HG03439 (cell line): ENCODE measurements around the gene WNT3A.

Experiments used
- ATAC-seq: cut with Tn5 transposase; IDR thresholded peaks from one replicate; pipeline ENCODE4 v1.9.1; 2021; ENCODE audit warnings: mild to moderate bottlenecking, moderate library complexity; ENCODE audit not compliant: unreplicated experiment

Gene WNT3A

DNA sequence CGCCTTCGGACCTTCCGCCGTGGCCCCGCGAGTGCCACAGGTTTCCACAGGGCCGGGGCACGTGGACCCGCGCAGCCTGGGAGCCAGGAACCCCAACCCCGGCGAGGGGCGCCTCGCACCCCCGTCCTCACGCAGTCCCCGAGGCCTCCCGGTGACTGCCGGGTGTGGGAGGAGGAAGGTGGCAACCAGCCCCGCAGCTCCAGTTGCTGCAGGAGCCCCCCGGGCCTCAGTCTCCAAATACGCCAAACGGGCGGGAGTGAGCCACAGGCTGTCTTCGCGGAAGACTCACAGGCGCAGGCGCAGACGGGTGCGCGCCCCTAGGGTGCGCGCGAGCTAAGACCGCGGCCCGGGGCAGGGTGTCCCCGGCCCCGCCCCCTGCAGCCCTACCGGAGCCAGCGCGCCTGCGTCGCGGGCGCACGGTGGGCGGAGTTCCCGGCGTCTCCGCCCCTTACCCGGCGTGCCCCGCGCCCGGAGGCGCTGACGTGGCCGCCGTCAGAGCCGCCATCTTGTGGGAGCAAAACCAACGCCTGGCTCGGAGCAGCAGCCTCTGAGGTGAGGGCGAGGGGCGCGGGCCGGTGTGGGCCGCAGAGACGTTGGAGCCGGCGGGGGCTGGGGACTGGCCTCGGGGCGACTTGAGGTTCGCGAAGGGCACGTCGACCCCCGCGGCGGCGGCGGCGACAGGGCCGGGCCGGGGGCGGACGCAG is 75.6 kb downstream of the WNT3A start, which contains the start of gene ARF1:
ARF1 (plus strand) TSS at position 495 of the 704 bp plus-strand sequence. CDS start 14,407 bp downstream, outside the sequence.
- peak; percentile 72 for ATAC-seq

DNA sequence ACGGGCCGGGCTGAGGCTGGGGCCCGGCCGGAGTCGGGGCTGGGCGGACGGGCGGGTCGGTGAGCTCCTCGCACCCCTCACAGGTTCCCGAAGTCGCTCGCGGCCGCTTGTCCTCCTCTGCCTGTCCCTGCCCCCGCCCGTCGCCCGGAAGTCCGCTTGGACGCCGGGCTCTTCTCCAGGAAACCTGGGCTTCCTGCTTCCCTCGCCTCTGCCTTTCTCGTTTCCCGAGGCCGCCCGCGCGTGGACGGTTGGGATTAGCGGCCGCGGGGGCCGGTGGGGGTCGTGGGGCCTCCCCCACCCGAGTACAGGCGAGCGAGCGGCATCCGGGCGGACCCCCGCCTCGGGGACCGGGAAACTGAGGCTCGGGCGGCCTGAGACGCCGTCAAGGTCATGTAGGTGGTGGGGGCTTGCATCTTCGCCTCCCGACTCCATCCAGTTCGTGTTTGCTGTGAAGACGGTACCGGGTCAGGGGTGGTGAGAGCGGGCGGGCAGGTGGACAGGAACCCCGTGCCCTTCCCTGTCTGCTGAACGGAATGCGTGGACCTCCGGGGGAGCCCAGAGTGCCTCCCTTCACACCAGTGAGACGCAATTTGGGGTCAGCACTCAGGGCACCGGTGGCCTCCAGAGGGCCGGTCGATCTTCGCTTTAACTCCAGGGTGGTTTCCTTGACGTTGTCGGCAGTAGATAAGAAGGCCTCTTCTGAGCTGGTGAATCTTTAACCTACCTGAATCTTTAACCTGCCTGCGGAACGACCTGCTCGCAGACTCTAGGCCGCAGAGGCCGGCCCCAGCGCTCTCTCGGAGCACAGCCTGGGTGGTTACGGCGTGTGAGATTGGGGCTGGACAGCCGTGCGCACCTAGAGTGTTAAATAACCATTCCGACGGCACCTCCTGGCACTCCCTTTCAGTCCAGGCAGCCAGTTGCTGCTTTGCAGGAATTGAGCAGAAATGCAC is 76.4 kb downstream of the WNT3A start:
- no peak for ATAC-seq

DNA sequence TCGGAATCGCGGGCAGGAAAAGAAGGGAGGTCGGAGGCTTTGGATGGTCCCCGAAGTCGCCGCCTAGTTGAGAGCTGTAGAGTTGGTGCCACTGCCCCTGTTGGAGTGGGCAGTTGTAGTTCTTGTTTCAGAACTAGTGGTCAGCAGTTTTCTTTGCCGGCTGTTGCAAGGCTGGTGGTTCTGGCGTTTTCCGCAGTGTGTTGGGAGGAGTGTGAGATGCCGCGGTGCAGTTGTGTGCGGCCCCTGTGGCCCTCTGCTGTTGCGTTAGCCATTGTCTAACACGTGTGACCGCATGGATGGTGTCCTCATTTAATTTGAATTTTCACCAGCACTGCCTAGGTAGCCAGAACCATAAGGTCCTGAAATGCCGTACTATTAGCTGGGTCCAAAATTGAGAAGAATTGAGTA is 77.1 kb downstream of the WNT3A start:
- ATAC-seq, result no peak

DNA sequence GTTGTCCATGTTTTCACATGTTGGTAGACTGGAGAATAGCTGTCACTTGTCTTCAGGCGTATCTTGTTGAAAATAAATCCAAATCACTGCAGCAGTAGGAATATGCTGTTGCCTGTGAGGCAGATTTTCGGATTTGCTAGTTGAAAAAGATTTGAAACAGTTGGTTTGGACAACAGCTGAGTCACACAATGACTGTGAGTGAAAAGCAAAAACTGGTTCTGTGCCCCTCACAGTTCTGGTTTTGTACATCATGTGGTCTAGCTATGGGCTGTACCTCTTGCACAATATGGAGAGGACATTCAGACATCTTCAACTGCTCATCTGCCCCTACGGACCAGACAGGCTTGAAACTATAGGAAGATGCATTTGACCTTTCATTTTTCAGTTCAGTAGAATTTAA is 77.5 kb downstream of the WNT3A start:
- no peak for ATAC-seq

DNA sequence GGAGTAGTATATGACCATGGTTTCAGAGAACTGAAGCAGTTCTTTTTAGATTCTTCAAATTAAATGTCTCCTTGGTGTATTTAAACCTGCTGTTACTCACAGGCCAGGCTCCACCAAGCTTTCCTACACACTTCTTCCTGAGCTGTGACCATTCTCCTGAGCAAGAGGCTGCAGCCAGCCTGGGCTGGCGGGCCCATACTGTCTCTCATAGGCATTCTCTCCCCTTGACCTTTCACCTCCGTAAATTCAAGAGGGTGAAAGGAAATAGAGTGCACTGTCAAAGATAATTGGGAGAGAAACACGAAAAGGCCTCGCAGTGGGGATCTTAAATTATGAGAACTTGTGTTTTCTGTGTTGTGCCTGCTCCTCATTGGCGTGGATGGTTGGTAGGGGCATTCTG is 78.0 kb downstream of the WNT3A start:
- ATAC-seq, result no peak

DNA sequence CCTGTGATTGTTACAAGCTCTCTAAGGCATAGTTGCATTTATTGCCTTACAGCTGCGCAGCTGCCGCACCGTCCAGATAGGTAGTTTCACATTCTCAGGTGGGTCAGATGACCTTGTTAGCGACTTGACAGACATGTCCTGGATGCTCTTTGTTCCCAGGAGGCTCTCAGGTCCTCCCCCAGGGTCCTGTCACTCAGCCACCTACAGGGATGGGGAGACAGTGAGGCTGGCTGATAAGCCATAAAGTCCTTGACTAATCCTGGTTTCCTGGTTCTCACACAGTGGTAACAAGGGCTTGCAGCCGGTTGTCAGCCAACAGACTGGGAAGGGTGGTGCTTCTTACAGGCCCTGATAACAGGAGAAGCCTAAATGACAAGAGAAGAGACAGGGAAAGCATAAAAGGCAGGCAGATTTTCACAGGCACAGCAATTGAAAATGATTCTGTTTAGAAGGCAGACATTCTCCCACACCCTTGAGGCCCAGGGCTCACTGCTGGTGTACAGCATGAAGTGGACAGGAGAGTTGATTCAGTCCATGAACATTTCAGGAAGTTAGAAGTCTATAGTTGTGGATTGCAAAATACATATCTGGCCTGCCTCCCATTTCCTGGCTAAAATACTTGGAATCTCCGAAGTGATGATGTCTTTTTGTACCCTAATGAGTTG is 78.6 kb downstream of the WNT3A start:
- no peak for ATAC-seq

DNA sequence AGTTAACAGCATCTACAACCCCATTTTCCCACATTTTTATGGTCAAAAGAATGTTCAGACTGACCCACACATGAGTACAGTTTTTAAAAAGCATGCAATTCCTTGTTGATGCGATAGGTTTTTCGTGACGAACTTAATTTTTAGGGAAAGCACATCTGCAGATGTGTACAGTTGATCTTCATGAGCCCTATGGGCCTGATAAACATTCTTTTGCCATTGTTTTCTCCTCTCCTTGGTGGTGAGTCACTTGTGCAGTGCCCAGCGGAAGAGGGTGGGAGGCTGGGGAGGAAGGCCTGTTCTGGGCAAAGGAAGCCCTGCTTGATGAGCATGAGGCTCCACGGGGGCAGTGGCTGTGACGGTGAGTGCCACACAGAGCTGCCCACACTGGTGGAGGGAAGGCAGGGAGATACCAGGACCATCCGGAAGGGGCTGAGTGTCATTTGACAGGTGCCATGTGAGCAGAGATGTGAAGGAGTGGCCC is 81.0 kb downstream of the WNT3A start:
- no peak for ATAC-seq

DNA sequence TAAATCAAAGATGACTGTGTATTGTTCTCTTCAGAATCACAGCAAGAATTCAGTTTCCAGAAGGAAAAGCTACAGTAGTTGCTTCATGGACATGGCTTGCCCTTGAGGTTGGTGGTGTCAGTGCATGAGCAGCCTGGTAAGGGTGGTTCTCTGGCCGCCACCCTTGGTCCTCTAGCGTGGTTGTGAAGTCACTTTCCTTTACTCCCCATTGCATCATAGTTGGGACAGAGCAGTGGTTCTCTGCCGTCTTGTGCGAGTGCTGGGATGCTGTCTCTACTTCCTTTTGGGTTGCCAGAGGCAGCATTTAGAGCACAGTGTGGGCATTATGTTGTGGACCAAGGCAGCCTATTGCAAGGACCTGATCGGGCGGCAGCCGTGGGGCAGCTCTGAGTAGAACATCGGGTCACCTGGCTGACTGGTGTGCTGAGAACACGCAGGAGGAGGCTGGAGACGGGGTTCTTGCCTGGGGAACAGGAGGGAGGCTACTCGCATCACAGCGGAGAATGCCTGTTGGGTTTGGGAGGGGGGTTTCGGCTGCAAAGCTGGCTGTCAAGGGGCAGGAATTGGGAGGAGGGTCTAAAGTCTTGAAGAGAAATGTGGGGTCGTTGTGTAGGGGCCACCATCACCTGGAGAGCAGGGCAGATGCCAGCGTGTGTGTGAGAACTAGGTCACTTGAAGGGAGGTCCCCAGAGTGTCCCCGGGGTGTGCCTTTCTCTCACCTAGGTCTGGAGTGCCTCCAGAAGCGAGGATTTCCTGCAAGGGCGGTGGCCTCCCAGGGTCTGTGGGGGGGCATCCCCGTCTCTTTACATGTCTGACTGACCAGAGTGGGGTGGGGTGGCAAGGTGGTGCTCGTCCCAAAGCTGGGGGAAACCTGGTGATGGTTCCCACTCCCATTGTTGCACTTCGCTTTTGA is 82.0 kb downstream of the WNT3A start:
- no peak for ATAC-seq

DNA sequence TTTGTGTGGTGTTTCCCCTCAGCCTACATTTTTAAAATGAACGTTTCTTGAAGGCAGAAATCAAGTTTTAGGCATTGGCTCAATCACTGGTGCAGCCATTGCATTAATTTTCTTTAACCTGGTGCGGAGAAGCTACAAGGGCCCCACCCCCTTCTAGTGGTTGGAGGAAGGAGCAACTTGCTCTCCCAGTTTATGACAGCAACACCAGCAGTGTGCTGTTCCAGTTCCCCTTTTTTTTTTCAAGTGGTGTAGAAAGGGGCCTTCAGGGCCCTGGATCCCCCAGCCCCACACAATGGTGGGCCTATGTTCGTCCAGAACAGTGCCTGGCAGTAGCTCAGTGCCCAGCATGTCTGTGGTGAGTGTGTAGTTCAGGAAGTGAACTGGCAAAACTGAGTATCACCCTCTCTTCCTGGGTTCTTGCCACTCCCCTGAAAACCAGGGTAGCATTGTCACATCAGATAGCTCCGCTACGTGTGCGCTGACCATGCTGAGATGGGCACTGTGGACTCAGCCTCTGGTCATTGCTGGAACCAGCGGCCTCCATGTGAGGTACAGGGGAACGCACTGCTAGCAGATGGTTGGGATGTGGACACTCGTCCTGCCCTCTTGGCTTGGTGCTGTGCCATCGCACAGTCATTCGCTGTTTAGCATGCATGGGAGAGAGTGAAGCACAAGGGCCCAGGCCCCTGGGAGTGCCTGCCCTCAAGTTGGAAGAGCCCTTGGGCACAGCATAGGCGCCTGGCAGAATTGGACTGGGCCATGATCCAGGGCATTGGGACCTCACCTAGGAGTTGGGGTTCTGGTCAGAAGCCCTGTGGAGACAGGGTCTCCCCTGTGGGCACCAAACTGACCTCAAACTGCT is 83.0 kb downstream of the WNT3A start:
- no peak for ATAC-seq

DNA sequence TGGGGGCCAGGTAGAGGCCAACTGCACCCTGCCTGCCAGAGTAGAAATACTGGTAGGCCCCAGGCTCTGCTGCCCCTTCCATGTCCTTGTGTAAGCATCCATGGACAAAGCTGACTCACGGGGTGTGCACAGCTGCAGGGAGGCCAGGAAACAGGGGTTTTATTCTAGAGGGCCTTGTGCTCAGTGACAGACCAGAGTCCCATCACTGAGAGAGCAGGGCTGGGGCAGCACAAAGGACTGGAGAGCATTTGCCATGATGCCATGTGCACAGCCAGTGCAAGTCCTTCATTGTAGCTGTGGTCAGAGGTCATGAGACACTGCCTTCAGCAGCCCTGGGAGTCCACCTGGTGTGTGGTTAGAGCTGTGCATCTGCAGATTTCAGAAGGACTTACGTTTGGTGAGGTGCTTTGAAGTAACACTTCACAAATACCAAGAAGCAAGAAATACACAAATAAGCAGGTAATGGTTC is 83.8 kb downstream of the WNT3A start:
- no peak for ATAC-seq

DNA sequence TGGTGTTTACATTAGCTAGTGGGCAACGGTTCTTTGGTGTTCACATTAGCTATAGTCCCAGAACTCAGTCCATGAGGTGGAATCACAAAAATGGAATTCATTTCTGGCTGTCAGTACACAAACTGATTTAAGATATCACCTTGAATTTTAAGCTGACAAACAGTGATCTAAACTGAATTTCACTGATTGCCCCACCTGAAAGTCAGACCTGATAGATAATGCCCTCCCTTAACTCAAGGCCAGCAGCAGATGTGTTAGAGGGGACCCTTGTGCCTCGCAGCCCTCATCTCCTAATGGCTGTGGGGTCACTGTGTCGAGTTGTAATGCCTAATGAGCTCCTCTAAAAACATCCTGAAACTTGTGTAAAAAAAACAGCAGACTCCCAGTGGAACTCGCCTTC is 84.3 kb downstream of the WNT3A start:
- no peak for ATAC-seq

DNA sequence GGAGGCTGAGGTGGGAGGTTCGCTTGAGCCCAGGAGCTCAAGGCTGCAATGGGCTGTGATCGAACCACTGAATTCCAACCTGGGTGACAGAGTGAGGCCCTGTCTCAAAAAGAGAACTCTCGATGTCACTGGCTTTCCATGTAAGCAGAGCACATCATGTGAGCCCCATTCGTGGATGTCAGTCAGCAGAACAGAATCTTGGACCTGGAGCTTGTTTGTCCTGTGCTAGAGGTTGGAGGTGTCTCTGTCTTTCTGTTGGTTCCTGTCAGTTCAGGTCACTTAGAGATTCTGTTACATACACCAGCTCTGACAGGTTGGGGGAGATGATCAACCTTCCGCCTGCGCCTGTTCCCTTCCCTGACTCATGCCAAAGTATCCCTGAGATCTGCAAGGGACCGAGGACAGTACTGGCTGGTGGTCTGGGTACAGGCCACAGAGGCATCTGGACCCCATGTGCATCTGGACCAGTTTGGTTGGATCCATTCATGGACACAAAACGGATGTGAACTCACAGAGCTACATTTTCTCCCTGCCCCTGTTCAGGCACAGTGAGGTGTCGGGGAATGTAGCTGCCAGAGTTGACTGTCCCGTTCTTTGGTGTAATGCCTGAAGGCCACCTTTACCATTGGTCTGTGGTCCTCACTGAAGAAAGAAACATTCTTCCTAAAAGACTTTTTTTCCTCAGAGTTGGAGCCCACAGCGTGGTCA is 85.7 kb downstream of the WNT3A start:
- ATAC-seq, result no peak

DNA sequence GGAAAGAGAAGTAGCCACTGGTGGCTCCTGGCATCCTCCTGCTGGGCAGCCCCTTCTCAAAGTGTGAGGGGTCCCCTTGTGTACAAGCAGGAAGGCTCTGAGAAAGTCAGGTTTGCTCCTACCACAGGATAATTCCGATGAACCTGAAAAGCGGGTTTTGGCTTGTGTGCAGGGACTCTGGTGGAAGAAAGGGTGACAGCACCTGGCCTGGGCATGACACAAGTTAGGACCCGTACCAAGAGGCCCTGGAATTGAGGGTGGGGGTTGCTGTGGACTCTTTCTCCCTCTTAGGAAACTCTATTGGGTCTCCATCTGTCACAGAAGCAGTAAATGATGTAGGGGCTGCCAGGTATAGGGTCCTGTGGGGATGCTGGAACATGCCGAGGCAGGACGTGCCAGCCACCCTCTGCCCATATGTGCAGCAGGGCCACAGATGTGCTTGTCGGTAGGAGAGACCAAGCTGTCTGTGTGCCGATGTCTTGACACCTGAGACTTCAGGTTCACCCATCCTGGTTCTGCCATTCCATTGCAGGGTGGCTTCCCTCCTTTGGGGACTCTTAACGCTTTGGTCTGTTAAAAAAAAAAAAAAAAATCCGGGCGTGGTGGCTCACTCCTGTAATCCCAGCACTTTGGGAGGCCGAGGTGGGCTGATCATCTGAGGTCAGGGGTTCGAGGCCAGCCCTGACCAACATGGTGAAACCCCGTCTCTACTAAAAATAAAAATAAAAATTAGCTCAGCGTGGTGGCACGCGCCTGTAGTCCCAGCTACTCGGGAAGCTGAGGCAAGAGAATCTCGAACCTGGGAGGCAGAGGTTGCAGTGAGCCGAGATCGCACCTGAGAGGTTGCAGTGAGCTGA is 86.5 kb downstream of the WNT3A start:
- ATAC-seq, result no peak

DNA sequence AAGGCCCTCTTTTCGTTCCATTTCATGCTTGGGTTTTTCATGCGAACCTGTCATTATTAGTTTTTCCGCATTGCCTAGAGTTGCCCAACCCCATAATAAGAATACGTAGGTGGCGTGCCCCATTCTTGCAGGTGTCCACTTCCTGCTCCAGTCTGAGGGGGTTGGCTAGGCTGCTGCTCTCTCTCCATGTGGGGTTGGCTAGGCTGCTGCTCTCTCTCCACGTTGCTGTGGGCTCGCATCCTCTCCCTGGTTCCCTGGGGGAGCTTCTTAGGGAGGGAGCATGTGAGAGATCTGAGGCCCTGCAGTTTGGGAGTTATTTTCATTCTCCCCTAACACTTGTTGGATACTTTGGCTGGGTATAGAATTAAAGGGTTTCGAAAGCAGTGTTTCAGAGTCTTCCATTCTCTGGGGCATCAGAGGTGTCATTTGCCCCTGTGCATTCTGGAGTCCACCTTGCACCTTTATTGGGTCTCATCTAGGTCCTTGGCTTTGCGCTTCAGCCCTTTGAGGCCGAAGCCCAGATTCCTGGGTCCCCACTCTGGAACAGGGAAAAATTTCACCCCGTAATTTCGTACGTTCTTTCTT is 87.7 kb downstream of the WNT3A start:
- no peak for ATAC-seq

DNA sequence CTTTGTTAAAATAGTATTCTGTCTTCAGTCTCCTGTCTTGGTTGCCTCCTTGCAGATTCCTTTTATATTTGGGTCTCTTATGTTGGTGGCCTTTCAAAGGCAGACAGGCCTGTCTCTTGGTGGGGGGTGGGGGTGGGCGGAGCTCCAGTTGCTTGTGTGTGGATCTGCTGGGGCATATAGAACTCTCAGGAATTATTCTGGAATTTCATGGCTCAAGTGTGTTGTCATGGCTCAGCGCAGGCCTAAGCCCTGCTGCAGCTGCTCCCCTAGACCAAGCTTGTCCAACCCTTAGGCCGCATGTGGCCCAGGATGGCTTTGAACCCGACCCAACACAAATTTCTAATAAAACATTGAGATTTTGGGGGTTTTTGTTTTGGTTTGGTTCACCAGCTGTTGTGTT is 88.4 kb downstream of the WNT3A start:
- no peak for ATAC-seq

DNA sequence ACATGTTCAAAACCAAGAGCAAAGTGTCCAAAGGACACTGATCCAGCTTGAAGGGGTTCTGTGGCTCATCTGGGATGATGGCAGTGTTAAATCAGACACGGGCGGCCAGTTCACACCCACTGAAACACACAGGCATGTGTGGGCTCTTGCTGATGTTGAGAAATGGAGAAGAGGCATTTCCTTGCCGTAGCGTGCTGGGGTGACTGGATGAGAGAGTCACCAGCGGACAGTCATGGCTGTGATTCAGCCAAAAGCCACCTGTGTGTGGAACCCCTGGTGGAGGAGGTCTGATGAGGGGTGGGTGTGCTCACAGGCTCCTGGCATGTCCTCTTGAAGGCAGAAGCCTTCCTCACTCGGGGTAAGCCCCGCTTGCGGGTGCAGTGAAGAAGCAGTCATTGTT is 89.1 kb downstream of the WNT3A start:
- no peak for ATAC-seq
